Measurements from ENCODE around the gene TAS2R20.

Gene TAS2R20

GRCh38 chr12:11022520-11022919 lies 24.4 kb upstream of the TAS2R20 start, which contains the start of gene TAS2R19:
Gene TAS2R19 (minus strand): TSS chr12:11022620. CDS start chr12:11022571, 49 bp downstream.
- DNase-seq (ENCODE audit: extremely low read depth, low read depth), result no peak
- no peak for TF ChIP-seq CTCF (IDR thresholded peaks at IDR 0.05; ENCODE audit: low read depth, low read length)

DNA sequence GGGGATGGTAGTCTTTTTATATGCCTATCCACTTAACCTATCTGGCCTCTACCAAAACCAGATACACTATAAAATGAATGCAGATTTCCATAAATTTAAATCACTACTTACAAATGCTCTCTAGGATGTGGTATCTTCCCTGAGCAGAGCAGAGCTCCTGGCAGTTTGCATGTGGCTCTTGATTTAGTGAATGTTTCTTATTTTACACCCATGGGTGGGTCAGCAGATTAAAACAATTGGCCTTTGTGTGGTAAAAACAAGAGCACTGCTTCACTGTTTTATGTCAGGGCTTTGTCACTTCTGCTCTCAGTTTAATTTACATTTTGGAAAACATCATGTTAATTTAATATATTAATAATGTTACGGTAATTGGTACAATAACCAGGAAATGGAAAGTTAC lies 18.8 kb upstream of the TAS2R20 start:
- DNase-seq (ENCODE audit: extremely low read depth, low read depth), result no peak
- no peak for TF ChIP-seq CTCF (IDR thresholded peaks at IDR 0.05; ENCODE audit: low read depth, low read length)

DNA sequence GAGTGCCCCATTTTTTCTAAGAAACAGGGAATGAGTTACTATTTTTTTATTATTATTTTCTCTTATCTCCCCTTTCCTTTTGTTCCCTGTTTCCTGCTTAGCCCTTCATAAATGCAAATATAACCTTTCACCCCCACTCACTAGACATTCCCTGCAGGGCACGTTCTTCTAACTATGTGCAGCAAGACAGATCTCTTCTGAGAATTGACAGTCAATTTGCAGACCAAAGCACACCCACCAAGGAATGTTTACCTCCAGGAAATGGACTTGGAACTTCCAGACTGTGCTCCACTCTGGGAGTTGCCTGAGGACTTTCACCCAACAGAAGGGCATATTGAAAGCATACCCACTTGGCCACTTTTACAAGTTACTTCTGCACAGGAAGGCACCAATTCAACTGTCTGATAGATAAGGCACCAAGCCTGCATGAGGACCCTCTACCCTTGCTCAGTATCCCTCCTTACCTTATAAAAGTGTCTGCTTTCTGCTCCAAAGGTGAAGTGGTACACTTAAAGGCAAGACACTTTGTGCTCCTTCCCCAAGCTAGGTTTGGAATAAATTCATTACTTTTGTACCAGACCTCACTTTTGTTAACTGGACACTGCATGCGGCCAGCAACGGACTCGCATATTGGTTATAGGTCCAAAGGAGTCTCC lies 17.8 kb upstream of the TAS2R20 start:
- TF ChIP-seq CTCF (IDR thresholded peaks at IDR 0.05; ENCODE audit: low read depth, low read length), result no peak
- no peak for DNase-seq (ENCODE audit: extremely low read depth, low read depth)

DNA sequence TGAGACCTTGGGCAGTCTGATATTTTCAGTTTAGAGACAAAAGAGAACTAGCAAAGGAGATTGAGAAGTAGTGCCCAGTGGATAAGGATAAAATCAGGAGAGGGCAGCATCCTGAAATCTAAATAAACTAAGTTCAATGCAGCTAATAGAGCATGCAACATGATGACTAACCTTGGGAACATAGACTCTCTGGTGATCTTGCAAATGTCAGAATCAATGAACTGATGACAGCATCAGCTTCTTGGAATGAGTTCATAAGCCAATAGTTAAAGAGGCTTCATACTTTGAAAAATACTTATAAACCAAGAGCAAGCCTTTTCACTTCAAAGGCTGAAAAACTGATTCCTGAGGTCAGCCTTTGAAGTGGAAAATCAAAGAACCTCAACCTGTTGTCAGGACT lies 16.1 kb upstream of the TAS2R20 start:
- no peak for DNase-seq (ENCODE audit: extremely low read depth, low read depth)
- no peak for TF ChIP-seq CTCF (IDR thresholded peaks at IDR 0.05; ENCODE audit: low read depth, low read length)

GRCh38 chr12:11007608-11008007 lies 9.5 kb upstream of the TAS2R20 start:
- TF ChIP-seq CTCF (IDR thresholded peaks at IDR 0.05; ENCODE audit: low read depth, low read length), result no peak
- DNase-seq (ENCODE audit: extremely low read depth, low read depth), result no peak

GRCh38 chr12:10994307-10994706 lies 3.8 kb downstream of the TAS2R20 start:
- no peak for TF ChIP-seq CTCF (IDR thresholded peaks at IDR 0.05; ENCODE audit: low read depth, low read length)
- DNase-seq (ENCODE audit: extremely low read depth, low read depth), result no peak

GRCh38 chr12:10989107-10989506 lies 9.0 kb downstream of the TAS2R20 start:
- no peak for TF ChIP-seq CTCF (IDR thresholded peaks at IDR 0.05; ENCODE audit: low read depth, low read length)
- no peak for DNase-seq (ENCODE audit: extremely low read depth, low read depth)
